ENCODE results near the gene SNX7. TPM values are rescaled to one million over a fixed set of nuclear protein-coding genes. Genes with fewer than 3 reads are reported as not detected.

SNX7 gene
- total and polyA plus RNA-seq, 9 of the 15 experiments (the other 6 are each of a cell fraction or from before 2014, with no cell fraction given) = 0.09 TPM; not detected in 8

GRCh38 chr1:98662356-98662670, 792 bp downstream of the SNX7 start (continued):
- TF ChIP-seq ZNF77 (CRISPR knock-in tag; IDR thresholded peaks at IDR 0.05) (no peak), ELF1 (tag; IDR thresholded peaks at IDR 0.05) (no peak), KDM4B (IDR thresholded peaks at IDR 0.05; ENCODE audit: borderline replicate concordance in 2 of 2, low read depth in 1 of 2) (no peak), ZNF165 (CRISPR knock-in tag; IDR thresholded peaks at IDR 0.05; ENCODE audit: borderline replicate concordance) (no peak), PHF20 (IDR thresholded peaks at IDR 0.05; ENCODE audit: partially characterized antibody) (no peak), CTCFL (IDR thresholded peaks at IDR 0.05; ENCODE audit: borderline replicate concordance, insufficient read depth, low read depth, low read length, poor library complexity, severe bottlenecking) (no peak), TCFL5 (CRISPR knock-in tag; conservative IDR thresholded peaks at IDR 0.05) (no peak), PHB (CRISPR knock-in tag; IDR thresholded peaks at IDR 0.05) (no peak), E2F8 (IDR thresholded peaks at IDR 0.05; ENCODE audit: low read depth, partially characterized antibody) (no peak), POLR2H (tag; IDR thresholded peaks at IDR 0.05; ENCODE audit: low read depth) (no peak)
